KMS-11 (cell line): Measurements from ENCODE around the gene TRMT61A.

Experiments
- H2AFZ ChIP-seq: fragments of 200-600 bp; sonication (generic); 2 replicates; pipeline ENCODE4 v1.6.1; 2016; ENCODE audit warnings: antibody characterized with exemption, mixed run types, low read depth
- H3K27ac ChIP-seq: fragments of 200-600 bp; sonication (generic); 2 replicates; pipeline ENCODE4 v1.6.1; 2016; ENCODE audit warnings: mild to moderate bottlenecking, mixed run types
- H3K27me3 ChIP-seq: fragments of 200-600 bp; sonication (generic); 2 replicates; pipeline ENCODE4 v1.6.1; 2017; ENCODE audit warnings: mild to moderate bottlenecking, low read depth, mixed run types, moderate library complexity; ENCODE audit not compliant: insufficient read depth
- H3K36me3 ChIP-seq: fragments of 200-600 bp; sonication (generic); 2 replicates; pipeline ENCODE4 v1.6.1; 2017; ENCODE audit warnings: mild to moderate bottlenecking, mixed run types; ENCODE audit not compliant: insufficient read depth
- H3K4me1 ChIP-seq: fragments of 200-600 bp; sonication (generic); 2 replicates; pipeline ENCODE4 v1.6.1; 2016; ENCODE audit warnings: mild to moderate bottlenecking, low read depth, mixed run types; ENCODE audit not compliant: poor library complexity, severe bottlenecking
- H3K4me2 ChIP-seq: fragments of 200-600 bp; sonication (generic); 2 replicates; pipeline ENCODE4 v1.7.0; 2016; ENCODE audit warnings: mild to moderate bottlenecking, mixed run types
- H3K4me3 ChIP-seq: fragments of 200-600 bp; sonication (generic); IDR thresholded peaks from 2 replicates; pipeline ENCODE4 v1.6.1; 2017; ENCODE audit warnings: low read depth, low read length, mixed read lengths; ENCODE audit not compliant: insufficient read depth
- H3K79me2 ChIP-seq: fragments of 200-600 bp; sonication (generic); 2 replicates; pipeline ENCODE4 v1.6.1; 2016; ENCODE audit warnings: low read depth, mixed run types; ENCODE audit not compliant: insufficient read depth
- H3K9ac ChIP-seq: fragments of 200-600 bp; sonication (generic); 2 replicates; pipeline ENCODE4 v1.6.1; 2016; ENCODE audit warnings: mild to moderate bottlenecking, mixed run types
- H4K20me1 ChIP-seq: fragments of 200-600 bp; sonication (generic); 2 replicates; pipeline ENCODE4 v1.6.1; 2016; ENCODE audit warnings: mild to moderate bottlenecking, mixed run types; ENCODE audit not compliant: insufficient read depth
- CTCF ChIP-seq: fragments of 200-600 bp; sonication (generic); conservative IDR thresholded peaks from 2 replicates; pipeline ENCODE4 v1.6.1; 2017; ENCODE audit warnings: low read depth, mild to moderate bottlenecking, antibody characterized with exemption, low read length, moderate library complexity, mixed read lengths

Gene TRMT61A

GRCh38 chr14:103576371-103577024, 47.5 kb downstream of the TRMT61A start:
- H3K4me1 ChIP-seq: no peaks in the 10 kb centered on the region
- no peaks in the 10 kb centered on the region for H4K20me1 ChIP-seq
- no peak overlapping the region for H2AFZ ChIP-seq
- no peaks in the 10 kb centered on the region for H3K79me2 ChIP-seq
- H3K9ac ChIP-seq: no peak overlapping the region
- no peaks in the 10 kb centered on the region for H3K27me3 ChIP-seq
- no peak for TF ChIP-seq CTCF
- H3K4me2 ChIP-seq: no peak overlapping the region
- no peak overlapping the region for H3K27ac ChIP-seq
- H3K36me3 ChIP-seq: no peaks in the 10 kb centered on the region
- no peak overlapping the region for H3K4me3 ChIP-seq

DNA sequence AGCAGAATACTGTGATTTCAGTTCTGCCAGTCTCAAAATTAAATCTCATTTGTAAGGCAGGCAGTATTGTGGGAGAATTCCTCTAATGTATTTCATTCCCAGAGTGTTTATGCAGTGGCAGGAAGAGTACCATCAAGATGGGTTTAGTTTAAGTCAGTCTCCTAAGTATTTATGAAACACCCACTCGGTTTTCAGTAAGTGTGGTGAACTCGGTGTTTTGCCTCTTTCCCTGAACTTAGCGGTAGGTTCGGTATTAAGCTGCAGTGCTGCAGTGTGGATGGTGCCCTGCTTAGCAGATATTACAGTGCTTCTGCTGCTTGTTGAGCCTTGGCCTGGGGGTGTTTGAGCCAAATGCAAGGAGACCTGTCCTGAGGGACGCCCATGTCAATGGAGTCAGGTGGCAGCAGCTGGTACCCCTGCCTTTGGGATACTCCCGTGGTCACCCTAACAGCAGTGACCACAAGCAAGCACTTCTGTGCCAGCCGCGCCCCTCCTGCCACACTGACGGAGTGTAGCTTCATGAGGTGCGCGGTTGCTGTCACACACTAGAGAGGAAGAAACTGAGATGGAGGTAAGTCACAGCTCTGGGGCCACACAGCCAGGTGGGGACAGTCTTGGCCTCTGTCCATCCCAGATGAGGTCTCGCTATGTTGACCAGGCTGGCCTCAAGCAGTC, 49.5 kb downstream of the TRMT61A start:
- Histone ChIP-seq H3K27ac (no peak overlapping the region), H3K79me2 (no peaks in the 10 kb centered on the region)
- TF ChIP-seq CTCF: no peak

GRCh38 chr14:103581206-103581605, 52.2 kb downstream of the TRMT61A start:
- no peaks in the 10 kb centered on the region for H3K36me3 ChIP-seq
- H4K20me1 ChIP-seq: no peaks in the 10 kb centered on the region
- H3K4me1 ChIP-seq: no peaks in the 10 kb centered on the region
- TF ChIP-seq CTCF: no peak
- no peaks in the 10 kb centered on the region for H3K27me3 ChIP-seq
- H3K4me2 ChIP-seq: no peak overlapping the region
- H3K27ac ChIP-seq: no peak overlapping the region
- H3K9ac ChIP-seq: no peak overlapping the region
- H3K79me2 ChIP-seq: no peaks in the 10 kb centered on the region
- H3K4me3 ChIP-seq: no peak overlapping the region
- no peak overlapping the region for H2AFZ ChIP-seq

More for the DNA sequence above, 49.5 kb downstream of the TRMT61A start:
- no peak overlapping the region for H3K9ac ChIP-seq
- no peaks in the 10 kb centered on the region for H3K27me3 ChIP-seq
- no peak overlapping the region for H3K4me2 ChIP-seq
- H4K20me1 ChIP-seq: no peaks in the 10 kb centered on the region
- H3K4me1 ChIP-seq: no peaks in the 10 kb centered on the region
- no peak overlapping the region for H2AFZ ChIP-seq
- no peak overlapping the region for H3K4me3 ChIP-seq
- no peaks in the 10 kb centered on the region for H3K36me3 ChIP-seq

GRCh38 chr14:103581954-103582703, 53.1 kb downstream of the TRMT61A start:
- no peaks in the 10 kb centered on the region for H3K79me2 ChIP-seq
- no peak overlapping the region for H2AFZ ChIP-seq
- no peaks in the 10 kb centered on the region for H4K20me1 ChIP-seq
- H3K27ac ChIP-seq: no peak overlapping the region
- H3K27me3 ChIP-seq: no peaks in the 10 kb centered on the region
- no peaks in the 10 kb centered on the region for H3K36me3 ChIP-seq
- no peak overlapping the region for H3K9ac ChIP-seq
- H3K4me2 ChIP-seq: no peak overlapping the region
- no peak overlapping the region for H3K4me3 ChIP-seq
- no peaks in the 10 kb centered on the region for H3K4me1 ChIP-seq
- no peak for TF ChIP-seq CTCF
